C1 segment of cervical spinal cord (tissue), 14 donors: ENCODE data around the gene MASP2.
"Not testable (repeated sequence)": the region's sequence is repeated elsewhere in the genome, so short reads cannot be mapped to it uniquely, and the experiment has no call there.

Experiments used
- DNase-seq, 14 donors: peaks; one replicate each; lab custom pipeline; 2025; lab: John Stamatoyannopoulos, UW

MASP2 gene

GRCh38 chr1:11046625-11047365 lies at the start of gene MASP2:
Gene MASP2 (minus strand): TSS chr1:11047239. CDS start chr1:11047207, 32 bp downstream.
- DNase-seq: no peak

GRCh38 chr1:11083784-11084183 lies 36.7 kb upstream of the MASP2 start:
- not testable (repeated sequence) for DNase-seq

- DNase-seq: no peak
Observed at GRCh38 chr1:11080931-11081330, 33.9 kb upstream of the MASP2 start.

GRCh38 chr1:11078631-11079030 lies 31.6 kb upstream of the MASP2 start:
- DNase-seq: no peak

- DNase-seq: not testable (repeated sequence)
Observed at GRCh38 chr1:11073398-11073797, 26.4 kb upstream of the MASP2 start.

GRCh38 chr1:11072216-11072917 lies 25.3 kb upstream of the MASP2 start:
- DNase-seq: no peak

- no peak for DNase-seq
Observed at GRCh38 chr1:11071463-11072215, 24.6 kb upstream of the MASP2 start.

GRCh38 chr1:11070876-11071275 lies 23.8 kb upstream of the MASP2 start:
- no peak for DNase-seq

GRCh38 chr1:11068600-11069473 lies 21.8 kb upstream of the MASP2 start:
- DNase-seq: peak in 1 of 14 donors; percentile 30

GRCh38 chr1:11067716-11068599 lies 20.9 kb upstream of the MASP2 start:
- no peak for DNase-seq

GRCh38 chr1:11065796-11066195 lies 18.8 kb upstream of the MASP2 start:
- DNase-seq: no peak

- DNase-seq: no peak
Observed at GRCh38 chr1:11064942-11065341, 17.9 kb upstream of the MASP2 start.

- not testable (repeated sequence) for DNase-seq
Observed at GRCh38 chr1:11063937-11064537, 17.0 kb upstream of the MASP2 start.

- DNase-seq: no peak
Observed at GRCh38 chr1:11062965-11063401, 15.9 kb upstream of the MASP2 start.

- DNase-seq: no peak
Observed at GRCh38 chr1:11061652-11062365, 14.8 kb upstream of the MASP2 start.

GRCh38 chr1:11059968-11060830 lies 13.2 kb upstream of the MASP2 start, which contains the start of gene SRM:
Gene SRM (minus strand): TSS chr1:11060018. CDS start chr1:11059943, 75 bp downstream.
- DNase-seq: peak; percentile 10 to 93 (median 80)

GRCh38 chr1:11059155-11059967 lies 12.3 kb upstream of the MASP2 start:
- DNase-seq: no peak
